GM23338 (cell line): ENCODE data around the gene KAZN. TPM values are rescaled to one million over a fixed set of nuclear protein-coding genes. Genes with fewer than 3 reads are reported as not detected.

Source experiments
- ATAC-seq: fragments of 200-7000 bp; cut with Tn5 transposase; 3 replicates; pipeline ENCODE4 v1.9.1; 2020
- DNase-seq: peaks from one replicate; pipeline ENCODE4 v3.0.0-alpha.2; 2015; ENCODE audit warnings: low spot score
- H2AFZ ChIP-seq: fragments of 200-600 bp; sonication (generic); 2 replicates; pipeline ENCODE4 v1.8.0; 2016; ENCODE audit warnings: antibody characterized with exemption, mild to moderate bottlenecking, moderate library complexity
- H3F3A ChIP-seq: fragments of 200-600 bp; sonication (generic); replicated peaks from 2 replicates; pipeline ENCODE4 v1.8.0; 2017; ENCODE audit warnings: antibody characterized with exemption, mixed run types, low read depth
- H3K27ac ChIP-seq: fragments of 200-600 bp; sonication (generic); 2 replicates; pipeline ENCODE4 v1.6.1; 2016; ENCODE audit warnings: low read depth
- H3K27me3 ChIP-seq: fragments of 200-600 bp; sonication (generic); 2 replicates; pipeline ENCODE4 v1.8.0; 2016; ENCODE audit warnings: mild to moderate bottlenecking, mixed run types, moderate library complexity; ENCODE audit not compliant: insufficient read depth
- H3K36me3 ChIP-seq: fragments of 200-600 bp; sonication (generic); 2 replicates; pipeline ENCODE4 v1.8.0; 2016; ENCODE audit warnings: mild to moderate bottlenecking; ENCODE audit not compliant: insufficient read depth
- H3K4me1 ChIP-seq: fragments of 200-600 bp; sonication (generic); 2 replicates; pipeline ENCODE4 v1.8.0; 2016; ENCODE audit warnings: mild to moderate bottlenecking, moderate library complexity; ENCODE audit not compliant: insufficient read depth
- H3K4me2 ChIP-seq: fragments of 200-600 bp; sonication (generic); 2 replicates; pipeline ENCODE4 v1.7.1; 2017; ENCODE audit warnings: mixed run types
- H3K4me3 ChIP-seq: fragments of 200-600 bp; sonication (generic); 2 replicates; pipeline ENCODE4 v1.6.1; 2016; ENCODE audit warnings: mixed run types
- H3K79me2 ChIP-seq: fragments of 200-600 bp; sonication (generic); replicated peaks from 2 replicates; pipeline ENCODE4 v1.8.0; 2017; ENCODE audit warnings: mild to moderate bottlenecking; ENCODE audit not compliant: insufficient read depth
- H3K9me2 ChIP-seq: fragments of 200-600 bp; sonication (generic); 2 replicates; pipeline ENCODE4 v1.8.0; 2017; ENCODE audit not compliant: insufficient read depth
- H4K20me1 ChIP-seq: fragments of 200-600 bp; sonication (generic); replicated peaks from 2 replicates; pipeline ENCODE4 v1.8.0; 2017; ENCODE audit warnings: mild to moderate bottlenecking; ENCODE audit not compliant: insufficient read depth
- H3K27ac Mint-ChIP-seq: 2 replicates; pipeline ENCODE4 v1.8.0; 2020; ENCODE audit warnings: inconsistent platforms, mild to moderate bottlenecking, moderate library complexity, mixed read lengths
- H3K27me3 Mint-ChIP-seq: 3 replicates; pipeline ENCODE4 v1.8.0; 2022; ENCODE audit warnings: low read depth, mild to moderate bottlenecking, moderate library complexity, mixed read lengths, inconsistent platforms; ENCODE audit not compliant: insufficient read depth, poor library complexity
- H3K36me3 Mint-ChIP-seq: 3 replicates; pipeline ENCODE4 v1.8.0; 2021; ENCODE audit warnings: low read depth, mild to moderate bottlenecking, inconsistent platforms, moderate library complexity, mixed read lengths
- H3K4me1 Mint-ChIP-seq: 3 replicates; pipeline ENCODE4 v1.8.0; 2020; ENCODE audit warnings: mild to moderate bottlenecking, inconsistent platforms, mixed read lengths
- H3K4me3 Mint-ChIP-seq: 3 replicates; pipeline ENCODE4 v1.8.0; 2021; ENCODE audit warnings: moderate library complexity, mild to moderate bottlenecking, inconsistent platforms, mixed read lengths
- H3K9me3 Mint-ChIP-seq: 3 replicates; pipeline ENCODE4 v1.8.0; 2020; ENCODE audit warnings: moderate library complexity, mild to moderate bottlenecking, inconsistent platforms, mixed read lengths
- CREB1 ChIP-seq: fragments of 250-450 bp; sonication (Bioruptor Pico); IDR thresholded peaks from 2 replicates; pipeline ENCODE4 v1.5.0; 2020; ENCODE audit warnings: low read depth, mild to moderate bottlenecking, moderate library complexity
- CTCF ChIP-seq, 2 experiments: fragments of 200-600 bp in 1 of 2; sonication (generic) in 1 of 2; conservative IDR thresholded peaks; 2 replicates each; pipeline versions ENCODE4 v1.5.1 to v1.6.1; 2016 to 2017; ENCODE audit warnings: antibody characterized with exemption in 2 of 2, low read depth in 2 of 2, mild to moderate bottlenecking in 2 of 2, moderate library complexity in 1 of 2
- ETS1 ChIP-seq: IDR thresholded peaks from 2 replicates; pipeline ENCODE4 v1.6.1; 2016; ENCODE audit warnings: antibody characterized with exemption
- EZH2 ChIP-seq: fragments of 200-600 bp; sonication (generic); IDR thresholded peaks from one replicate; pipeline ENCODE4 v1.8.0; 2017; ENCODE audit warnings: antibody characterized with exemption, mild to moderate bottlenecking, low read depth; ENCODE audit not compliant: unreplicated experiment
- EZH2phosphoT487 ChIP-seq: fragments of 200-600 bp; sonication (generic); IDR thresholded peaks from one replicate; pipeline ENCODE4 v1.8.1; 2018; ENCODE audit warnings: antibody characterized with exemption; ENCODE audit not compliant: unreplicated experiment
- JUNB ChIP-seq: IDR thresholded peaks from one replicate; pipeline ENCODE4 v1.6.1; 2016; ENCODE audit warnings: antibody characterized with exemption; ENCODE audit not compliant: unreplicated experiment
- NANOG ChIP-seq: IDR thresholded peaks from 2 replicates; pipeline ENCODE4 v1.6.1; 2016; ENCODE audit warnings: antibody characterized with exemption, borderline replicate concordance
- POLR2AphosphoS5 ChIP-seq: IDR thresholded peaks from 2 replicates; pipeline ENCODE4 v1.6.1; 2016; ENCODE audit warnings: antibody characterized with exemption, low read depth
- REST ChIP-seq: IDR thresholded peaks from one replicate; pipeline ENCODE4 v1.6.1; 2018; ENCODE audit warnings: antibody characterized with exemption; ENCODE audit not compliant: unreplicated experiment
- STAT1 ChIP-seq: IDR thresholded peaks from one replicate; pipeline ENCODE4 v1.6.1; 2016; ENCODE audit warnings: antibody characterized with exemption; ENCODE audit not compliant: unreplicated experiment
- ZNF331 ChIP-seq: fragments of 250-450 bp; sonication (Bioruptor Pico); IDR thresholded peaks from 2 replicates; pipeline ENCODE4 v1.5.0; 2020; ENCODE audit warnings: low read depth, mild to moderate bottlenecking, moderate library complexity
- ZNF462 ChIP-seq: fragments of 250-450 bp; sonication (Bioruptor Pico); IDR thresholded peaks from 2 replicates; pipeline ENCODE4 v1.5.0; 2020; ENCODE audit warnings: mild to moderate bottlenecking, moderate library complexity
- polyA plus RNA-seq: library from polyadenylated mRNA; unstranded; fragments of >200 nt; fragmentation: Nextera tagmentation; extraction: Ambion mirVana; gene quantifications from 2 replicates; pipeline ENCODE4 v1.2.1, GENCODE V29; 2016
- total RNA-seq: library from RNA; depleted of rRNA; stranded (reverse); fragments of >200 nt; shearing (Covaris generic); gene quantifications from 2 replicates; pipeline ENCODE4 v1.2.3, GENCODE V29; 2014

KAZN gene
- total and polyA plus RNA-seq, 2 experiments from 2014 or later: 9.9 to 15.0 TPM

- TF ChIP-seq CREB1: no peak
- no peak for TF ChIP-seq NANOG
- TF ChIP-seq EZH2phosphoT487: no peak
- no peak for TF ChIP-seq ZNF462 (CRISPR knock-in tag)
- no peak for TF ChIP-seq EZH2
These were observed 478.3 kb downstream of the KAZN start (continued) for GRCh38 chr1:15076807-15077206.

- H3K27ac Mint-ChIP-seq: peak overlapping the region; percentile 84; the same call in 1 of the 2 replicates
- ATAC-seq (no peak), DNase-seq (no peak)
- H3K4me1 Mint-ChIP-seq: peaks cover 4% of the 10 kb centered on the region; the same call in 1 of the 3 replicates
- Histone ChIP-seq H2AFZ (no peak overlapping the region), H3K4me1 (no peaks in the 10 kb centered on the region), H3K4me2 (no peak overlapping the region), H3F3A (no peaks in the 10 kb centered on the region), H4K20me1 (no peaks in the 10 kb centered on the region), H3K9me2 (no peaks in the 10 kb centered on the region), H3K27me3 (no peaks in the 10 kb centered on the region), H3K27ac (no peak overlapping the region), H3K79me2 (no peaks in the 10 kb centered on the region), H3K4me3 (no peak overlapping the region), H3K36me3 (no peaks in the 10 kb centered on the region)
- H3K27me3 Mint-ChIP-seq: peaks cover 10% of the 10 kb centered on the region
- H3K4me3 Mint-ChIP-seq: no peak overlapping the region
- H3K36me3 Mint-ChIP-seq: no peaks in the 10 kb centered on the region
- no peaks in the 10 kb centered on the region; the same call in 2 of the 3 replicates for H3K9me3 Mint-ChIP-seq
- TF ChIP-seq POLR2AphosphoS5 (no peak), REST (no peak), ZNF331 (CRISPR knock-in tag) (no peak), CTCF (conservative IDR thresholded peaks at IDR 0.05; ENCODE audit: low read depth in 2 of 2) (no peak), CREB1 (no peak), ETS1 (no peak), STAT1 (no peak), JUNB (no peak)
These were observed 478.9 kb downstream of the KAZN start for GRCh38 chr1:15077384-15077783.
